ENCODE measurements around the gene KAT8. TPM values are rescaled to one million over a fixed set of nuclear protein-coding genes. Genes with fewer than 3 reads are reported as not detected.

The KAT8 gene
- total and polyA plus RNA-seq, 2 of the 4 experiments (the other 2 are of a cell fraction): 19.4 to 27.4 TPM

- TF ChIP-seq NFE2L2 (IDR thresholded peaks at IDR 0.05; ENCODE audit: low read depth, low read length) (no peak), CEBPB (IDR thresholded peaks at IDR 0.05; ENCODE audit: low read depth, low read length) (no peak), USF2 (IDR thresholded peaks at IDR 0.05; ENCODE audit: low read depth, low read length) (no peak), CHD1 (IDR thresholded peaks at IDR 0.05; ENCODE audit: low read depth, low read length) (no peak), BHLHE40 (IDR thresholded peaks at IDR 0.05; ENCODE audit: low read depth, low read length) (no peak), MXI1 (IDR thresholded peaks at IDR 0.05; ENCODE audit: borderline replicate concordance, low read depth, low read length) (no peak), SMC3 (IDR thresholded peaks at IDR 0.05; ENCODE audit: low read depth, low read length) (no peak)
- H3K56ac ChIP-seq (ENCODE audit: extremely low read depth, insufficient read depth, low read length): no peak overlapping the region
- no peak overlapping the region for H2BK20ac ChIP-seq (ENCODE audit: low read depth, low read length)
- intact Hi-C loops (cut with micrococcal nuclease): no loop called here
- peaks cover 31% of the 10 kb centered on the region for H3K36me3 ChIP-seq (ENCODE audit: control insufficient read depth, insufficient read depth, low read length)
- H3K4ac ChIP-seq (ENCODE audit: low read depth, low read length): no peak overlapping the region
- no peak overlapping the region for H2BK5ac ChIP-seq (ENCODE audit: low read depth, low read length, poor library complexity, severe bottlenecking)
- no peaks in the 10 kb centered on the region for H4K20me1 ChIP-seq (ENCODE audit: insufficient read depth, low read length)
- DNase-seq (no peak), ATAC-seq (ENCODE audit: low read depth) (no peak)
- BruUV-seq (replicated peaks): no TSS peak
- ChIA-PET POLR2A (ENCODE audit: unreplicated experiment) (no interaction called here), CTCF (no interaction called here)
- H3K4me2 ChIP-seq (ENCODE audit: low read depth, low read length): no peak overlapping the region
- WGBS, 2 experiments (ENCODE audit: extremely low coverage in 2 of 2, insufficient read length in 1 of 2): 86% methylated on average over 8 of the region's 20 CpGs; no CpG with 5 or more reads in 1 of the 2 experiments
- no peak overlapping the region for H3K4me3 ChIP-seq (ENCODE audit: insufficient read depth, low read depth, low read length)
- dilution Hi-C loops (cut with HindIII; ENCODE audit: low sequenced_read_pairs, unreplicated experiment): no loop called here
- no peak overlapping the region for H2AFZ ChIP-seq (replicated peaks; ENCODE audit: low read length, poor library complexity)
- H2BK15ac ChIP-seq (ENCODE audit: low read depth, low read length): no peak overlapping the region
- no peak overlapping the region for H2BK120ac ChIP-seq (ENCODE audit: low read depth, low read length)
- no peaks in the 10 kb centered on the region for H3K79me1 ChIP-seq (ENCODE audit: low read depth in 1 of 2, low read length in 2 of 2)
- peaks cover 3% of the 10 kb centered on the region for H3K9me1 ChIP-seq (ENCODE audit: insufficient read depth, low read length)
- H3K9me3 ChIP-seq (ENCODE audit: control insufficient read depth, insufficient read depth, low read length): no peaks in the 10 kb centered on the region
- H3K23ac ChIP-seq (ENCODE audit: low read depth, low read length): no peak overlapping the region
- H4K91ac ChIP-seq (ENCODE audit: insufficient read depth, low read depth, low read length): no peak overlapping the region
- H4K5ac ChIP-seq (ENCODE audit: low read depth, low read length): no peak overlapping the region
- in situ Hi-C loops (cut with MboI; ENCODE audit: low sequenced_read_pairs): no loop called here
- H3K9ac ChIP-seq (ENCODE audit: low read depth, low read length): no peak overlapping the region
- no peak overlapping the region for H2AK5ac ChIP-seq (ENCODE audit: low read depth, low read length)
- H3K4me1 ChIP-seq (ENCODE audit: control insufficient read depth, insufficient read depth, low read length): 0 out of 2 replicates have a peak, but pooled peaks cover 3% of the 10 kb centered on the region
- no peaks in the 10 kb centered on the region; the same call in 1 of the 2 replicates for H3K27me3 ChIP-seq (ENCODE audit: control insufficient read depth, insufficient read depth, low read length)
- no peak overlapping the region for H2AK9ac ChIP-seq (replicated peaks; ENCODE audit: low read depth, low read length, poor library complexity)
- H3K27ac ChIP-seq (ENCODE audit: insufficient read depth, low read length): no peak overlapping the region
- H3K14ac ChIP-seq (replicated peaks; ENCODE audit: low read depth, low read length): no peak overlapping the region
- H4K8ac ChIP-seq (ENCODE audit: low read depth in 2 of 2, low read length in 2 of 2): no peak overlapping the region
- H3K18ac ChIP-seq (ENCODE audit: low read depth, low read length): no peak overlapping the region
Observed at GRCh38 chr16:31132303-31132979, 15.0 kb downstream of the KAT8 start.
